NCI-H1092 treated with DMSO at 0.1 percent for 48 hours (cell line): ENCODE data around the gene IL11.
A peak's percentile ranks its signal among the peaks of the same experiment; 100 is the strongest.
"Not testable (repeated sequence)": the region's sequence is repeated elsewhere in the genome, so short reads cannot be mapped to it uniquely, and the experiment has no call there.

Experiments used
- DNase-seq: peaks from one replicate; lab custom pipeline; 2025; lab: John Stamatoyannopoulos, UW

The IL11 gene

DNA sequence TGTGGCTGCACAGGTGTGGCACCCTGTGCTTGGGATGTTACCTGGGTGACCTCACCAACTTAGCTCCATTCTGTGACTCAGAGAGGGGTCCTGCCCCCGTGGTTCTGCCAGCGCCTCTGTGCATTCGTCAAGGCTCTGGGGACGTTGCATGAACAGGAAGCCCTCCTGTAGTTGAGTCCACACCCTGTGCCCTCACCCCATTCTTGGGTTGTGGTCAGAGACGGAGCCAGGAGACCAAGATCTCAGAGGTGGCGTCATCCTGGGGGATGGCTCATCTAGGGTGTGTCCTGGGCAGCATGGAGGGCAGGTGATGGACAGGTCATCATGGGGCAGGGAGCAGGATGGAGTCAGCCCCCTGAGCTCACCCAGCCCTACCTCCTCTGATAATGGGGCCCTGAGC is 18.2 kb downstream of the IL11 start:
- no peak for DNase-seq

DNA sequence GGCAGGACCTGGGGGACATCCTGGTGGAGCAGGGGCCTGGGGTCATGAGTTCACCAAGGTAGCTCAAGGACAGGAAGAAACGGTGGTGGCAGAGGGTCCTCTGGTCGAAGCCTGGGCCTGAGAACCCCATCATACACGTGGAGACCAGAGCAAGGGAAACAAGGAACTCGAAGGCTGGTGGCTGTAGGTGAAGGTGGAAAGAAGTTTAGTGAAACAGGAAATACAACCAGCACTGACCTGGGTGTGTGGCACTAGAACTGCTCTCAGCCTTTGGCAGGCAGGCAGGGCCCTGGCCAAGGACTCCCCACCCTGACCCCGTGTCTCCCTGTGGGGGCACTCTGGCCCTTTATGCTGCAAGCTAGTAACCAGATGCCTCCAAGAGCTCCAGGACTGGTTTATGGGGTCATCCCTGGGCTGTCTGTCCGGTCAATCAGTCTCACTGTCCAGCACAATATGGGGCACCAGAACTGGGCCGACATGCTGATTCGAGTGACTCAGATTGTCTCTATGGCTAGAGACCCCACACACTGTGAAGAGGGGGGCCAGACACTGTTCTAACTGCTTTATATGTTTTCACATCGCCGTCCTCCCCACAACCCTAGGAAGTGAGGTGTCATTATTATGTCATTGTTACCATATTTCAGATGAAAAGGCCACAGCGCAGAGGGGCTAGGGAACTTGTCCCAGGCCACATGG is 19.5 kb downstream of the IL11 start:
- DNase-seq: no peak

DNA sequence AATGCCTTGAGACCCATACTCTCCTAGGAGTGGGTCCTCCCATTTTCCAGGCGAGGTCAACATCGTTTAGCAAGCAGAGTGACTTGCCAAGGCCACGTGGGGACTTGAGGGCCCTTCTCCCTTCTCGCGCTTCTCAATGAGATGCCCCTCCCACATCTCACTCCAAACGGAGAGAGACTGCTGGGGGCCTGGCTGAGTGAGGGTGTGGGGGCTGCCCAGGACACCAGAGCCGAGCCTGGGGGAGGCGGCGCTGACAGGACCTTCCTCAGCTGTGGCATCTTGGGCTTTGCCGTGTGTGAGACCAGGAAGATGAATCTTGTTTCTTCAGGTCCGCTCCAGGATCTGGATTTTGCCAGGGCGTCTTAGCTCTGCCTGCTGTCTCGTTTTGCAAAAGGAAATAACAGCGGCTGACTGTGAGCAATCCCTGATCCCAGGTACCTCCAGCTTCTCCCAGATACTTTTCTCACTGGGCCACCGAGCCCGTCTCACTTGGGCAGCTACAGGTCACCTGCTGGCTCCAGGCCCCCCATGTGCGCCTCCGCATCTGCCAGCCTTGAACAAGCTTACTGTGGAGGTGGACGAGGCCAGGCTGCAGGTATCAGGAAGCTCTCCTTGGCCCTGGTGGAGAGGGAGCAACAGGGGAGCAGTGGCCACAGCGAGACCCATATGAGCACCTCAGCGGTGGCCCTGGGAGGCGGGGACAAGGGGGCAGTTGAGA is 21.8 kb downstream of the IL11 start:
- no peak for DNase-seq

DNA sequence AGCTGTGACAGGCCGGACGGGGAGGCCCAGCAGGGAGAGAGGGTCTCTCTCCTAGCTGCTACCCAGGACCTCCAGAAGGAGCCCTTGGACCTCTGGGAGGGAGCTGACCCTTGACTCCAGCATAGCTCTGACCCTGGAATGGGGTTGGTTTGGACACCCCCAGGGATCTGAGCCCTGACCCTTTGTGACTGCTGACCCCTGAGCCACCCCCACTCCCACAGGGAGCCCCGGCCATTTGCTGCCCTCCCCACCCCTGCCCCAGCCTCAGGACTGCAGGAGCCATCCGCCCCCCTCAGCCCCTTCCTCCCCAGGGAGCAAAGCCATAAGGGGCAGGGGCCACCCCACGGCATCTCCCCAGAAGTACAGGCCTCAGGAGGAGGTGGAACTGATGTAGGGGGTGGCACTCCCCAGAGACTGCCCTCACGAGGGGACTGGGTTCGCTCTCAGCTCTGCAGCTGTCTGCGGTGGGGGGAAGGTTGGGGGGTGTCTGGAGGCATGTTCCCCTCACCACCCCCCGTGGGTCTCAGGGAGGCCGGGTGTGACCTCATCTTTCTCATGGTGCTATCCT is 22.7 kb downstream of the IL11 start:
- DNase-seq: no peak

DNA sequence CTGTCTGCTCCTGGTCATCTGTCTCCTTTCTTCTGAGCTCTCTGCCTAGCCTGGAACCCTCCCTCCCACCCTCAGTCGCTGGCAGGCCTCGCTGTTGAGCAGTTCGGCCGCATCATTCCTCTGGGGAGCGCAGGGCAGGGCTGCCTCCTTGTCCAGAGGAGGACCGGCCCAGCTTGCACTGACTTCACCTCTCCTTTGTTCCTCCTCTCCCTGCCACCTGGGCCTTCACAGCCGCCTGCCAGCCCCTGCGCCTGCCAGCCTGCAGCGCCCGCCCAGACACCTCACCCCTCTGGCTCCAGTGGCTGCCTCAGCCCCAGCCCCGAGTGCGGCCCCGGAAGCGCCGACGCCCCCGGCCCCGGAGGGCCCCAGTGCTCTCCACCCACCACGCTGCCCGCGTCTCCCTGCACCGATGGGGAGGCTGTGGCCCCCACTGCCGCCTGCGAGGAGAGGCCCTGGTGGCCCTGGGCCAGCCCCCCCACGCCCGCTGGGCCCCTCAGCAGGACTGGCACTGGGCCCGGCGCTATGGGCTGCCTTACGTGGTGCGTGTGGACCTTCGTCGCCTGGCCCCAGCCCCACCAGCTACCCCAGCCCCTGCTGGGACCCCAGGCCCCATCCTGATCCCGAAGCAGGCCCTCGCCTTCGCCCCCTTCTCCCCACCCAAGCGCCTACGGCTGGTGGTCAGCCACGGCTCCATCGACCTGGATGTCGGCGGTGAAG is 23.4 kb downstream of the IL11 start:
- no peak for DNase-seq

DNA sequence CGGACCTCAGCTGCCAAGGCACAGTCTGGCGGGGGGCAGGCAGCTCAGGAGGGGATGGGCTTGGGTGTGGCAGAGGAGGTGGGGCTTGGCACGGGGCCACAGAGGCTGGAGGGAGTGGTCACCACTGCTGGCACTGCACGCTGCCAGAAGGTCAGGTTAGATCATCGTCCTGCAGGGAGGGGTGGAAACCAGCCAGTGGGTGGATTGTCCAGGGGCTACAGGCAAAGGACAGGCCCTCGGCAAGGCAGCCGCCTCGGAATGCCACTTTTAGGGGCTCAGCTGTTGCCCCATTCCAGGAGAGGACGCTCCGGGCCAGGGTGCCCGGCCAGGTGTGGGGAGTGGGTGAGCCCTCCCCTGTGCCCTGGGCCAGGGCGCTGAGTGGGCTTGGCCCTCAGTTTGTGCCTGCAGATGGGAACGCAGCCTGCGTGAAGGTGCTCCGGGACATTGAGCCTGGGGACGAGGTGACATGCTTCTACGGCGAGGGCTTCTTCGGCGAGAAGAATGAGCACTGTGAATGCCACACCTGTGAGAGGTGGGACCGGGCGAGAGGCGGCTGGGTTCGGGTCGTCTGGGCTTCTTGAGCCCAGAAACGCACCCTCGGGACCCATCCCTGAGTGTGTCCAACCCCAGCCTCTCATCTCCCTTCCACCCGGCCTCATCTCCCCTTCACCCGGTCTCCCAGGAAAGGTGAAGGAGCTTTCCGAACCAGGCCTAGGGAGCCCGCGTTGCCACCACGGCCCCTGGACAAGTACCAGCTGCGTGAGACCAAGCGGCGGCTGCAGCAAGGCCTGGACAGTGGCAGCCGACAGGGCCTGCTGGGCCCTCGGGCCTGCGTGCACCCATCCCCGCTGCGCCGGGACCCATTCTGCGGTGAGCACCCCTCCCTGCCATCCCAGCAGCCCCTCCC is 24.2 kb downstream of the IL11 start:
- DNase-seq: no peak

DNA sequence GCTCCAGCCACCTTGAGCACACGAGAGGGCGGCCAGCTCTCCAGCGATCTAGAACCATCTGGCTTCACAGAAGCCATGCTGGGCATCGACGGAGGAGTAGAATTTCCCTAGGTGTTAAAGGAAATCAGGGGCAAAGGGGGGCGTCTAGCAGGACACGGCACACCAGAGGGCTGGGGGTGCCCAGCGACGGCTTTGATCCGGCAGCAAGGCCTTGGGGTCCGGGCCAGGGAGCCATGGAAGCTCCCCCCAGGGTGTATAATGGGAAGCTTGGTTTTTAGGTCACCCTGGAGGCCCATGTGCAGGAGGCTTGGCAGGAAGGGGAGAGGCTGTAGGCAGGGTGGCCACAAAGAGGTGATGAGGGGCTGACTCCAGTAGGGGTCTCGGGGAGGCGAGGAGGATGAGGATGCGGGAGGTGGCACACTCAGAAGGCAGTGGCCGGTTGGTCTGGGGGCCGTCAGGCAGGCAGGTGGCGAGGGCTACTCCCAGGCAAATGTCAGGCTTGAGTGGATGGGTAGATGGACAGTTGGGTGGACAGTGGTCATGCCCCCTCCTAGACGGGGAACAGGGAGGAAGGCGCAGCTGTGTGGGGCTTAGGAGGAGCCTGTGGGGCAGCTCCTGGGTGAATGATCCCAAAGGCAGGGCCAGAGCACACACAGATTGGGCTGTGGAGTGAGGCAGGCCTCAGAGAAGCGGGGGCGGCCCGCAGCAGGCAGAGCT is 25.0 kb downstream of the IL11 start:
- no peak for DNase-seq

DNA sequence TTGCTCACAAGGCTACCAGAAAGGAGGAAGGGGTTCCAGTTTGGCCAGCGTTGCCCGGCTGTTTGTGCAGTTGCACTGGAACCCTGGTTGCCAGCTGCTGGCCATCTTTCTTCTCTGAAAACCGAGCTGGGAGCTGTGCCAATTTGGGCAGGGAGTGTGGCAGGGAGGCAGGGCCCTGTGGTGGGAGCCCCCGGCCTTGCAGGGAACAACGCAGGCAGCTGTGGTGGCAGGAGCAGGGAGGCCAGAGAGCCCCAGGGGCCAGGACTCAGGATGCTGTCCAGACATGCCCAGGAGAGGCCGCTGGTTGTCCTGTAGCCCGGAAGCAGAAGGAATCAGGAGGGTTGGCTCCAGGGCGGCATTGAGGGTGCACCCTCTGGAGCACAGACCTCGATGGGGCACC is 25.8 kb downstream of the IL11 start:
- peak; percentile 44 for DNase-seq

DNA sequence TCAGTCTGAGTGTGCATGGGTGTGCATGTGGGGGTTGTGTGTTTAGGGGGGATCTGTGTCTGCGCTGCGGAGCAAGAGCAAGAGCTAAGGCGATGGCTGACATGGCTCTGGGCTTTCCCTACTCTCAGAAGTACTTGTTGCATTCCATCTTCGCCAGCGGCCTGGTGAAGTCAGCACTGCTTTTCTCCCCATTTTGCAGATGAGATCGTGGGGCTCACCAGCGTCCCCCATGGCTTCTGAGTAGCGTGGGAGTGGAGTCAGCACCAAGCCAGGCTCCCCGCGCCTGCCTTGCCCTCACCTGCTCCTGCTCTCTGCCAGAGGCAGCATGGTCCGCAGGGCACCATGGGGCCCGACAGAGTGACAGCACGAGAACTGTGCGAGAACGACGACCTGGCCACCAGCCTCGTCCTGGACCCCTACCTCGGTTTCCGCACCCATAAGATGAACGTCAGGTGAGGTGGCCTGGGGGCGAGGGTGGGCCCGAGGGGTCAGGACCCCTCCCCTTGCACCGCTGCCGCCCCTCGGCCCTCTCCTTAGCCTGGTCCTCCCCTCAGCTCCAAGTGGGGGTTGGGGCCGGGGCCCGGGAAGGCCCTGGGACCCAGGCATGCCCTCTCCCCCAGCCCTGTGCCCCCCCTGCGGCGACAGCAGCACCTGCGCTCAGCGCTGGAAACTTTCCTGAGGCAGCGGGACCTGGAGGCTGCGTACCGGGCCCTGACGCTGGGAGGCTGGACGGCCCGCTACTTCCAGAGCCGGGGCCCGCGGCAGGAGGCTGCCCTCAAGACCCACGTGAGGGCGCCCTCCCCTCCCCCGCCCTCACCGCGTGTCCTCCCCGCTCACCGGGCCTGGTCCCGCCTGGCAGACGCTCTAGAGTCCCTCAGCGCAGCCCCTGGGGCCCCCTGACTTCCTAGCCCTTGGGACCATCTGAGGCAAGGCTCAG is 28.4 kb downstream of the IL11 start:
- no peak for DNase-seq

DNA sequence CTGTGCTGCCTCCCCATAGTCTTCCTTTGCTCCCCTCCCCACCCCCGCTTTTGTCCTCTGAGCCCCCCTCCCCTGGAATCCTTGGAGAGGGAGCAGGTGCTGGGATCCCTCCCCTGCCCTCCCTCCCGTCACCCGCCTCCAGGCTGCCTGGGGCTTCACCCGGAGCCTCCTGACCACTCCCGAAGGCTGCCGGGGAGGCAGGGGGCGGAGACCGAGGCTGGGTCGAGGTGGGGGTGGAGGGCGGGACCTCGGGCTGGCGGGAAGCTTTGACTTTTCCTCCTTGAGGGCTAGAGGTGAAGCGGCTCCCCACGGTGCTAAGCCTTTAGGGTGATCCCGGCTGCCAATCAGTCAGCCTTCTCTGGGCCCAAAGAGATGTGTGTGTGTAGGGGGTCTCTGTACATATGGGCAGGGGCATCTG is 29.1 kb downstream of the IL11 start:
- DNase-seq: no peak

DNA sequence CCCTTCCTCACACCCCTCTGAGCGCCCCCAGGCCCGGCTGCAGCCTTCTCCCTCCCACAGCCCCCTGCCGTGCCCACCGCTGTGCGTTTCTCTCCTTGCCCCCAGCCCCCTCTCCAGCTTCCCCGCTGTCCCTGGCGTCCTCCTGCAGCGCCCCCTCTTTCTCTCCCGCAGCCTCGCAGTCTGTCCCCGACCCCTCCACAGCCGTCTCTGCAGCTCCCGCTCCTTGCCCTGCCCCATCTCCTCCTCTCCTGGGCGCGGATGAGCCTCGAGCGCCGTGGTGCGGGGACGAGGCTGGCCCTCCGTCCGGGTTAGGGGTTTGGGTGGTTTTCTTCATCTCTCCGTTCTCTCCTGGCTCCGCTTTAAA is 29.5 kb downstream of the IL11 start:
- peak; percentile 55 for DNase-seq

DNA sequence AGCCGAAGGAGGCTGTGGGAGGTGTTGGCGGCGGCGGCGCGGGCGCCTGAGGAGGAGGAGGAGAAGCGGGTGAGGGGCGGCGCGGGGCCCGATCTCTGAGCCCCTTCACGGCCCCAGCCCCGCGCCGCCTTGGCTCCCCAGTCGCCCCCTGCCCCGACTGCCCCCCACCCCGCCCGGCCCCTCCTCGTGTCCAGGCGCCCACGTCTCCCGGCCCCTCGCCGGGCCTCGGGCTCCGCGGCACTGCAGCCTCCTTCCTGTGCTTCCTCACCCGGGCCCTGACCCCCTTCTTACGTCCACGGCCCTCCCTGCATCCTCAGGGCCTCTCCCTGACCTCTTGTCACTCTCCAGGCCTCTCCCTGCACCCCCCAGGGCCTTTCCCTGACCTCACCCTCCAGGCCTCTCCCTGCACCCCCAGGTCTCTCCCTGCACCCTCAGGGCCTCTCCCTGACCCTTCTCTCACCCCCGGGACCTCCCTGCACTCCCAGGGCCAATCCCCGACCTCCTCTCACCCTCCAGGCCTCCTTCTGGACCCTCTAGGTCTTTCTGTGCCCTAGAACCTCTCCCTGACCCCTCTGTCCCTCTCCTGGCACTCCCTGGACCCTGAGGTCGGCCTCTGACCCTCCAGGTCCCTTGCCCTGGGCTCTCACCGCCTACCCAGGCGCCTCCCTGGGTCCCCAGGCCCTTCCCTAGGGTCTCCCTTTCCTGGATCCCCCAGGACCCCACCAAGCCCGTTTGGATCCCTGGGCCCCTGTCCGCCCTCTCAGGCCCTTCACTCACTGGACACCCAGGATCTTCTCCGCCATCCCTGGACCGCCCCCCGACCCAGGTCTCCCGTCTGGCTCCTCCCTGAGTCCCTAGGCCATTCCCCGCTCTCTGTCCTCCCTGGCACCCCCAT is 30.1 kb downstream of the IL11 start:
- no peak for DNase-seq

DNA sequence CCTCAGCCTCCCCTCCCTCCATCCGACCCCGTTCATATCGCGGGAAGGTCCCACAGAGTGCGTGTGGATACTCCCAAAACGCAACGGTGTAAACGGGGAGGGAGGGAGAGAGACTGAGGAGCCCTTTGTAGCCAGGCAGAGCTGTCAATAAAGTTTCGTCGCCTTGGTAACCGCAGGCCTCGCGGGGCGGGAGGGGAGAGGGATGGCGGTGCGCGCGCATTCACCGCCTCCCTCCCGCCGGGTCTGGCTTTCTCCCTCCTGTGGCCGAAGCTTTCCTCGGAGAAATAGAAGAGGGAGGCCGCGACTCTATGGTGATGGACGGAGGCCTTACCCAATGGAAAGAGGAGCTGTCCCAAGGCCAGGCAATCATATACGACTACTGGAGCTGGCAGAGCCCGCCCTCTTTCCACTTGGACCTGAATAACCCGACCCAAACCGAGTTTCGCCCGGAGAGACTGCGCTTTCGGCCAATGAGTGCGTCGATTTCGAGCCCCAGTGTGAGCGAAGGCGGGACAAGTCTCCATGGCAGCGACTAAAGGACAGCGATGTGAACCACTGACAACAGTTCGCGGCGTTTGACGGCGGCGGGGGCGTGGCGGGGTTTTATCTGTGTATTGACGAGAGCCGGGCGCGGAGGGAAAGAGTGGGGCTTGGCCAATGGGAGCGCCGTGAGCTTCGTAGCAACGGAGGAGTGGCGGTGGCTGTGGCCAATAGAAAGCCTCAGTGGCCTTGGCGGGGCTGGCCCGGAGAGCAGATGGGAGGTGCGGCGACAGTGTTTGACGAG is 31.0 kb downstream of the IL11 start, which contains the start of gene KMT5C:
Gene KMT5C, plus strand, starts transcription at position 772 of the 784 bp plus-strand sequence. CDS start 2,061 bp downstream, outside the sequence.
- DNase-seq: peak; percentile 99

DNA sequence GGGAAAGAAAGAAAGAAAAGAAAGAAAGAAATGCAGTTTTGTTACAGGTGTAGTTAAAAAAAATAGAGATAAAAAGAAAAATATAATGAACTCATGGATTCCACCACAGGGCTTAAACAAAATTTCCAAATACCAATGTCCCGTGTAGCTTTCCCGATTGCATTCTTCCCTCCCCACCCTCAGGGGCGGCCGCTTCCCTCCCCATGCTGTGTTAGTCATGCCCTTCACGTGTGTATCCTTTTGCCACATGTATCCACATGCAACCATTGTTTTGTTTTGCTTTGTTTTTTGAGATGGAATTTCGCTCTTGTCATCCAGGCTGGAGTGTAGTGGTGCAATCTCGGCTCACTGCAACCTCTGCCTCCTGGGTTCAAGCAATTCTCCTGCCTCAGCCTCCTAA is 34.2 kb downstream of the IL11 start:
- DNase-seq: no peak

DNA sequence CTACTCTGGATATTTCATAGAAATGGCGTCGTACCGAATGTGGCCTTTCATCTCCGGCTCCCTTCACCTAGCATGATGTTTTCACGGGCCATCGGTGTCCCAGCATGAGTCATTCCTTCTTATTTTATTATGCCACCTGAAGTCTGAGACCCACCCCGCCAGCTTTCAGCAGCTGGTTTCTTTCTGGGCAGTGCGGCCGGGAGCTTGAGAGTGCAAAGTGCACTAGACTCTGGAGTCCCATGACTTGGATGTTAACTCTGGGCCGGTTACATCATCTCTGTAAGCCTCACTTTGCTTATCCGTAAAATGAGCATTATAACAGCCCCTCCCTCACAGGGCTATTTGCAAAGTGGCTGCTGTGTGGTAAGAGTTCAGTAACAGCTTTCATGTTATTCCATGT is 36.4 kb downstream of the IL11 start:
- DNase-seq: no peak

DNA sequence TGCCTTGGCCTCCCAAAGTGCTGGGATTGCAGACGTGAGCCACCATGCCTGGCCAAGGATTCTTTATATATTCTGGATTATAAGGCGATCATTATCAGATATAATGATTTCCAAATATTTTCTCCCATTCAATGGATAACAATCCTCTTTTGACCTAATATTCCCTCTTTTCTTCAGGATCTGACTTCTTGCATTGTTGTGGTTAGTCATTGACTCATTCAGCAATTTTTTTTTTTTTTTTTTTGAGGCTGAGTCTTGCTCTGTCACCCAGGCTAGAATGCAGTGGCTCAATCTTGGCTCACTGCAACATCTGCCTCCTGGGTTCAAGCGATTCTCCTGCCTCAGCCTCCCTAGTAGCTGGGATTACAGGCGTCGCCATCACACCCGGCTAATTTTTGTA is 40.5 kb downstream of the IL11 start:
- DNase-seq: not testable (repeated sequence)

DNA sequence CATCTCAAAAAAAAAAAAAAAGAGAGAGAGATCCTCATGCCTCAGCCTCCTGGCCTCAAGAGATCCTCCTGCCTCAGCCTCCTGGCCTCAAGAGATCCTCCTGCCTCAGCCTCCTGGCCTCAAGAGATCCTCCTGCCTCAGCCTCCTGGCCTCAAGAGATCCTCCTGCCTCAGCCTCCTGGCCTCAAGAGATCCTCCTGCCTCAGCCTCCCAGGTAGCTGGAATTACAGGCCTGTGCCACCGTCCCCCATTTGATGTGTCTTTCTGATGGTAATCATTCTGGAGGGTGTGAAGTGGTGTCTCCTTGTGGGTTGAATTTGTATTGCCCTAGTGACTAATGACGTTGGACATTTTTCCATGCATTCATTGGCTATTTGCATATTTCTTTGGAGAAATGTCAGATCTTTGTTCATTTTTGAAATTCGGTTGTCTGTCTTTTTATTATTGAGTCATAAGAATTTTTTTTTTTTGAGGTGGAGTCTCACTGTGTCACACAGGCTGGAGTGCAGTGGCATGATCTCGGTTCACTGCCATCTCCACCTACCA is 41.4 kb downstream of the IL11 start:
- not testable (repeated sequence) for DNase-seq

DNA sequence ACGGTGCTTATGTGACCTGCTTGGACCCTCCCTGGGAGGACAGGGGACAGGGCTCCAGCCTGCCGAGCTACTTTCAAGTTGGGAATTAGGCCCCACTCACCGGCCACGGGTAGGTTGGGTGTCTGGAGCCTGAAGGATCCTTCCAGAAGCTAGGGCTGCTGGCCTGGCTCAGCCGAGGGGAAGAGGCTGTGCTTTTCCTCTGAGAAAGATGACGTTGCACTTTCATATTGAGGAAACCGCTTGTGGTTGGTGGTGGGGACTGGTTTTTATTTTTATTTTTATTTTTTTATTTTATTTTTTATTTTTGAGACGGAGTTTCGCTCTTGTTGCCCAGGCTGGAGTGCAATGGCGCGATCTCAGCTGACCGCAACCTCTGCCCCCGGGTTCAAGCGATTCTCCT is 45.1 kb downstream of the IL11 start, which contains the start of gene TMEM150B:
Gene TMEM150B, minus strand, starts transcription at position 170 of the 400 bp plus-strand sequence. CDS start 4,305 bp downstream, outside the sequence.
- DNase-seq: no peak
